Sciatic nerve (tissue), 2 donors: ENCODE measurements around the gene GTF2IRD1. TPM values are rescaled to one million over a fixed set of nuclear protein-coding genes. Genes with fewer than 3 reads are reported as not detected.
A peak's percentile ranks its signal among the peaks of the same experiment; 100 is the strongest.
"Not testable (repeated sequence)": the region's sequence is repeated elsewhere in the genome, so short reads cannot be mapped to it uniquely, and the experiment has no call there.

Experiments used
- ATAC-seq: fragments of 200-7000 bp; cut with Tn5 transposase; one replicate; pipeline ENCODE4 v1.9.1; 2020; ENCODE audit warnings: mild to moderate bottlenecking, moderate library complexity
- DNase-seq: peaks from one replicate; pipeline ENCODE4 v3.0.0-alpha.2; 2020; ENCODE audit warnings: low spot score
- intact Hi-C: fragments of 100-400 bp; cut with DNase I; formaldehyde crosslinking; loops from one replicate; pipeline ENCODE4 v1.14.2; 2022
- total RNA-seq: library from RNA; stranded (reverse); fragmentation: NEBNext Ultra II Directional; extraction: Animal tissue kit (Norgen Biotek cat#: 25700); gene quantifications from one replicate; pipeline ENCODE4 v1.2.1, GENCODE V29; 2021
- donor health status: DM: no; HTN: no; CAD: no.
- donor health status: DM: no; HTN: no; CAD: no.

Gene GTF2IRD1
- total RNA-seq, 1 donor from 2014 or later, result 29.5 TPM

DNA sequence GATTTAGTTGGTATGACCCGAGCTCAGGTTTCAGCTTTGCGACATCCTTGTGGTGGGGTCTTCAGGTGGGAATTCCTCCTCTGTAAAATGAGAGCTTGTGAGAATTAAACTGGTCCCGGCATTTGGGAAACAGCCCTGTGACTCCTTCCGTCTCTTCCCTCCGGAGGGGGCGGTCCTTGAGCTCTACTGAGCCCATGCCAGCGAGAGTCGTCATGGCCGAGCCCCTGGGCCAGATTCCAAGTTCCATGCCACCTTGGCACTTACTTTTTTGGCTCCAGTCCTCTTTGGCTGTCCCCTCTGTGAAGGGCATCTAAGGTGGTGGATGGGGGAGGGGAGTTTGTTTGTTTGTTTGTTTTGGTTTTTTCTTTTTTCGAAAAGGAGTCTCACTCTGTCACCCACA lies 47.6 kb downstream of the GTF2IRD1 start:
- DNase-seq (no peak), ATAC-seq (peak; percentile 48)
- intact Hi-C loops, result no loop called here

DNA sequence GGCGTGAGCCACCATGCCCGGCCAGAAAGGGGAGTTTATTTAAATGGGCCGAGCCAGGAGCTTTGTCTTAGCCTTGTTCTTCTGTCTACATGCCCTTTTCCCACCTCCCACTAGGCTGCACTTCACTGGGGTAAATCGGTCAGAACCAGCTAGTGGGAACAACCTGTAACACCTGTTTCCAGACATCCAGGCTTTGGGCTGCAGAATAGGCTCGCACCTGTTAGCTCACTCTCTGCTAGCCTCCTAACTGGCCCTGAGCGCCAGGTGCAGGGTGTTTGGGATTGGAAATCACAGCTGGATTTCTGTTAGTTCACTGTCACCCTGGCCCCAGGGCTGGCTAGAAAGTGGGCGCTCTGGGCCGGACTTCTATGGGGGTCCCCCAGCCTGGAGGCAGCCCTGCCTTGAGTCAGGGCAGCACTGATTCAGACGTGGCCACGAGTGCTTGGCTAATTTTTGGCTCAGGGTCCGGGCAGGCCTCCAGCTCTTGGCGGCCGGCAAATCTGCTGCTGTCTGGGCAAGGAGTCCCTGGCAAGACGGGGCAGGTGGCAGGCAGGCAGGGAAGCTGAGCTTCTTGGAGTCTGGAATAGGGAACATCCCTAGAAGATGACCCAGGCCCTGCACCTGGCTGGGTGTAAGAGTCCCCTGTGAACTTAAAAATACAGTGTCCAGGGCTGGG lies 48.6 kb downstream of the GTF2IRD1 start:
- no peak for ATAC-seq
- no peak for DNase-seq
- intact Hi-C loops, result no loop called here

DNA sequence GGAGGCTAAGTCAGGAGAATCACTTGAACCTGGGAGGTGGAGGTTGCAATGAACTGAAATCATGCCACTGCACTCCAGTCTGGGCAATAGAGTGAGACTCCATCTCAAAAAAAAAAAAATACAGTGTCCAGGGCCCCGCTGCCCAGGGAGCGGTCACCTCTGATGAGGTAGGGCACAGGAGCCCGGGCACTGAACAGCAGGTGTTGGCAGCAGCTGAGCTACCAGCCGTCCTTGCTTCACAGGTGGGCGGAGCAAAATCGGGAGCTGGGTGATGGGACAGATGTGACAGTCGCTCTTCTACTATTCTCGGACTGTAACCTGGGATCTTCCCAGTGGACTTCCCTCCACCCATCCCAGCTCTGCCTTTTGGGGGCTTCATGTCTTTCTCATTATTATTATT lies 49.4 kb downstream of the GTF2IRD1 start:
- ATAC-seq, result no peak
- DNase-seq, result no peak
- intact Hi-C loops, result no loop called here

DNA sequence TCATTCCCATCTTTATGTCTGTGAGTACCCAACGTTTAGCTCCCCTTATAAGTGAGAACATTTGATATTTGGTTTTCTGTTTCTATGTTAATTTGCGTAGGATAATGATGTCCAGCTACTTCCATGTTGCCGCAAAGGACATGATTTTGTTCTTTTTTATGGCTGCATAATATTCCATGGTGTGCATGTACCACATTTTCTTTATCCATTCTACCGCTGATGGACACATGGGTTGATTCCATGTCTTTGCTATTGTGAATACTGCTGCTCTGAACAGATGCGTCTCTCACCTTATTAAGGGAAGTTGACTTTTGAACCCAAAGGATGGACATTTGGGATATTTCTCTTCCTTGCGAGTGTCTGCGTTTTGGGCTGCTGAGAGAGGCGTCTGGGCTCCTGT lies 50.2 kb downstream of the GTF2IRD1 start:
- no peak for ATAC-seq
- intact Hi-C loops, result no loop called here
- no peak for DNase-seq

- intact Hi-C loops, result no loop called here
- DNase-seq (no peak), ATAC-seq (no peak)
Measured at GRCh38 chr7:74505471-74506324, 52.0 kb downstream of the GTF2IRD1 start.

DNA sequence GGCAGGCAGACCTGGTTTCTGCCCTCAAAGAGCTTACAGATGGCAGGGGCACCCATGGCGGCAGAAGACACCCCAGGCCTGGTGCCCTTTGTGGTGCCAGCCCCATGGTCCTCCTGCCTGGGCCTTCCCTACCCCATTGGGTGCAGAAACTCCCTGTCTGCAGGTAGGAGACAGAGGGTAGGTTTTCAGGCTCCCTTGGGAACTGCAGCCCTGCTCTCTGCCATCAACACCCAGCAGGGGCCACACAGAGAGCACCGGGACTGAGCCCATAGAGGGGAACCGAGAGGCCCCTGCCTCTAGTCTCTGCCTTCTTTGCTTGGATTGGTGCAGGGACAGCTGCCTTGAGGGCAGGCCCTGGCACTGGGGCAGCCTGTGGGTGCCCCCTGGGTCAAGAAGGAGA lies 52.6 kb downstream of the GTF2IRD1 start:
- DNase-seq (no peak), ATAC-seq (no peak)
- intact Hi-C loops, result no loop called here

GRCh38 chr7:74507538-74508319 lies 54.0 kb downstream of the GTF2IRD1 start:
- intact Hi-C loops, result no loop called here
- DNase-seq (no peak), ATAC-seq (no peak)

DNA sequence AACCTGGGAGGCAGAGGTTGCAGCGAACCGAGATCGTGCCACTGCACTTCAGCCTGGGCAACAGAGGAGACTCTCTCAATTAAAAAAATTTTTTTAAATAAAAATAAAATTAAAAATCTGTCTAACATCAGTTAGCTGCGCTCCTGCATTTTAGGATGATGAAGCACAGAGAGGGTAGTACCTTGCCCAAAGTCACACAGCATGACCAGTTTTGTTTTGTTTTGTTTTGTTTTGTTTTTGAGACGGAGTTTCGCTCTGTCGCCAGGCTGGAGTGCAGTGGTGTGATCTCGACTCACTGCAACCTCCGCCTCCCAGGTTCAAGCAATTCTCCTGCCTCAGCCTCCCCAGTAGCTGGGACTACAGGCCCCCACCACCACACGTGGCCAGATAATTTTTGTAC lies 55.7 kb downstream of the GTF2IRD1 start:
- intact Hi-C loops, DNase-seq, ATAC-seq: not testable (repeated sequence)

DNA sequence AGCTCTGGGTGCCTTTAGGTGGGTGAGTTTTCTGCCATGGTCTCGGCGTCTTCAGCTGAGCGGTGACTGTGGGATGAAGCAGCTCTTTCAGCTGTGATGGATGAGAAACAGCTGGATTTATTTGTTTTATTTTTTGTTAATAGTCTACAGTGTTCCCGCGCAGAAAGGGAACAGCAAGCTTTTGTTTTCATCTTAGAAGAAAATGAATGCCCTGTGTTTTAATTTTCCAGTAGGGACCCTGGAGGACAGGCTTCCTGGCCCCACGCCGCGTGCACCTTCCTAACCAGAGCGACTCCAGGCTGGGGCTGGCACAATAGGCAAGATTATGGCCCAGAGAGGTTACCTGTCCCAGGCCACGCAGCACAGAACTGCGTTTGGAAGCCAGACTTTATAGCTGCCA lies 57.6 kb downstream of the GTF2IRD1 start:
- intact Hi-C loops, result no loop called here
- ATAC-seq, result peak; percentile 87
- DNase-seq, result no peak

DNA sequence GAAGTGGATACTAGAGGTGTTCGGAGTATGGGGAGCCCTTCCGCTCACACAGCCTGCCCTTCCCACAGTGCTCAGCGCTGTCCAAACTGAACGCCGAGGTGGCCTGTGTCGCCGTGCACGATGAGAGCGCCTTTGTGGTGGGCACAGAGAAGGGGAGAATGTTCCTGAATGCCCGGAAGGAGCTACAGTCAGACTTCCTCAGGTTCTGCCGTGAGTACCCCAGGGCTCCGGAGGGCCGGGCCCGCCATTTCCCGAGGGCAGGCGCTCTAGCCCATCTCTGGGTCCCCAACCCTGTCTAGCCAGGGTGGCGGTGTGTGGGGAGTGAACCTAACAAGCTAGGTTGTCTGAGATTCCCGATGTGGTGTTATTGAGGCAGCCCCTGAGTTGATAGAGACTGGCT lies 59.1 kb downstream of the GTF2IRD1 start:
- ATAC-seq, result no peak
- intact Hi-C loops, result no loop called here
- no peak for DNase-seq

DNA sequence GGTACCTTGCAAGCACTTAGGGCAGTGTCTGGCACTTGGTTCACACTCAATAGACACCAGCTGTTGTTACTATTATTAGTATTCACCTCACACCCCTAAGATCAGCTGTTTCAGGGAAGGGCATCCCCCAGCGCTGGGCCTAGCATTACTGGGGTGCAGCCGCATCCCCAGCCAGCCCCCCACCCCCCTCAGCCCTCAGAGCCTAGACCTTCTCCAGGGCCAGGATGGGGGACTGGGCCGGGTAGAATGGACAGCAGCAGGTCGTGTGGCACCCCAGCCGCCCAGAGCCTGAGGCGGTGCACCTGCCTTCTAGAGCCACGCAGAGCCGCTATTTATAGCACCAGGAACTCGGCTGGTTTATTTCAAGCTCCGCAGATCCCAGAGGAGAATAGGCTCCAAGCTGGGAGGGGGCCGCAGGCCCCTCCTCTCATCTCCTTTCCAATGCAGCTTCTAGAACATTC lies 60.5 kb downstream of the GTF2IRD1 start:
- no peak for ATAC-seq
- DNase-seq, result no peak
- intact Hi-C loops, result no loop called here

GRCh38 chr7:74515276-74515675 lies 61.6 kb downstream of the GTF2IRD1 start:
- no peak for DNase-seq
- no peak for ATAC-seq
- intact Hi-C loops, result no loop called here

GRCh38 chr7:74516214-74516613 lies 62.5 kb downstream of the GTF2IRD1 start:
- intact Hi-C loops, result no loop called here
- DNase-seq, result no peak
- ATAC-seq, result no peak

DNA sequence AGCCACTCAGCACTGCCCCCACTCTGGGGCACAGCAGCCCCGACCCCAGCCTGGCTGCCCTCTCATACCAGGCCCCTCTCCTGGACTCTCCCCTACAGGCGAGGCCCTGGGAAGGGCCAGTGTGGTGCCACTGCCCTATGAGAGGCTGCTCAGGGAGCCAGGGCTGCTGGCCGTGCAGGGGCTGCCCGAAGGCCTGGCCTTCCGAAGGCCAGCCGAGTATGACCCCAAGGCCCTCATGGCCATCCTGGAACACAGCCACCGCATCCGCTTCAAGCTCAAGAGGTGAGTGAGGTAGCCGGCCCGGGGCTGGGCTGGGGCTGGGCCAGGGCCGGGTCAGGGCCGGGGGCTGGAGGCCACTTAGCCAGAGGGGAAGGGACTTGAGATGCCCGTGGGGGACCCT lies 64.3 kb downstream of the GTF2IRD1 start:
- ATAC-seq (peak; percentile 16), DNase-seq (no peak)
- intact Hi-C loops, result no loop called here

- ATAC-seq (no peak), DNase-seq (no peak)
- intact Hi-C loops, result no loop called here
Measured at GRCh38 chr7:74518654-74519053, 64.9 kb downstream of the GTF2IRD1 start.

DNA sequence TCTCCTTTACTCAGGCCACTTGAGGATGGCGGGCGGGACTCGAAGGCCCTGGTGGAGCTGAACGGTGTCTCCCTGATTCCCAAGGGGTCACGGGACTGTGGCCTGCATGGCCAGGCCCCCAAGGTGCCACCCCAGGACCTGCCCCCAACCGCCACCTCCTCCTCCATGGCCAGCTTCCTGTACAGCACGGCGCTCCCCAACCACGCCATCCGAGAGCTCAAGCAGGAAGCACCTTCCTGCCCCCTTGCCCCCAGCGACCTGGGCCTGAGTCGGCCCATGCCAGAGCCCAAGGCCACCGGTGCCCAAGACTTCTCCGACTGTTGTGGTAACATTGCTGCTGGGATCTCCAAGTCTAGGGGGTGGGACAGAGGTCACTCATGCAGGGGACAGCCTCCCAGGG lies 65.7 kb downstream of the GTF2IRD1 start:
- ATAC-seq, result no peak
- DNase-seq, result no peak
- intact Hi-C loops, result no loop called here

GRCh38 chr7:74521855-74522254 lies 68.1 kb downstream of the GTF2IRD1 start:
- DNase-seq, result no peak
- intact Hi-C loops, result no loop called here
- no peak for ATAC-seq

- ATAC-seq (no peak), DNase-seq (no peak)
- intact Hi-C loops, result no loop called here
Measured at GRCh38 chr7:74522281-74522905, 68.7 kb downstream of the GTF2IRD1 start.

- DNase-seq (no peak), ATAC-seq (no peak)
- intact Hi-C loops, result no loop called here
Measured at GRCh38 chr7:74523015-74523414, 69.3 kb downstream of the GTF2IRD1 start.
